Lung (tissue), 12 donors: ENCODE results near the gene C2orf76. TPM values are rescaled to one million over a fixed set of nuclear protein-coding genes. Genes with fewer than 3 reads are reported as not detected.

Experiments
- ATAC-seq: fragments of 200-7000 bp; cut with Tn5 transposase; one replicate; pipeline ENCODE4 v1.9.1; 2020; ENCODE audit warnings: moderate number of reproducible peaks; ENCODE audit not compliant: insufficient read depth, low FRiP score
- DNase-seq, 3 donors: peaks; one replicate each; pipeline ENCODE4 v3.0.0-alpha.2; 2013 to 2017
- H3K27ac ChIP-seq, 2 donors: one replicate each; pipeline ENCODE4 v1.5.1; 2013; ENCODE audit warnings: mild to moderate bottlenecking in 2 of 2, moderate library complexity in 2 of 2, control low read depth in 1 of 2, inconsistent platforms in 1 of 2, low read depth in 1 of 2, low read length in 1 of 2
- H3K27me3 ChIP-seq, 3 donors: one replicate each; pipeline ENCODE4 v1.5.1; 2013; ENCODE audit warnings: low read length in 2 of 3; ENCODE audit not compliant: control insufficient read depth in 3 of 3, insufficient read depth in 3 of 3
- H3K36me3 ChIP-seq, 4 donors: one replicate each; pipeline ENCODE4 v1.5.1; 2013; ENCODE audit warnings: low read length in 4 of 4, mild to moderate bottlenecking in 1 of 4, moderate library complexity in 1 of 4; ENCODE audit not compliant: control insufficient read depth in 4 of 4, insufficient read depth in 4 of 4
- H3K4me1 ChIP-seq, 5 donors: one replicate each; pipeline ENCODE4 v1.5.1; 2013; ENCODE audit warnings: low read length in 5 of 5, mild to moderate bottlenecking in 2 of 5, moderate library complexity in 1 of 5; ENCODE audit not compliant: control insufficient read depth in 5 of 5, insufficient read depth in 5 of 5
- H3K4me3 ChIP-seq: one replicate; pipeline ENCODE4 v1.5.1; 2013; ENCODE audit warnings: mild to moderate bottlenecking, control low read depth, moderate library complexity
- H3K9ac ChIP-seq, 2 donors: one replicate each; pipeline ENCODE4 v1.5.1; 2013; ENCODE audit warnings: low read length in 2 of 2, control low read depth in 1 of 2; ENCODE audit not compliant: insufficient read depth in 1 of 2
- H3K9me3 ChIP-seq, 4 donors: one replicate each; pipeline ENCODE4 v1.5.1; 2013; ENCODE audit warnings: low read length in 3 of 4, mild to moderate bottlenecking in 1 of 4, moderate library complexity in 1 of 4; ENCODE audit not compliant: control insufficient read depth in 4 of 4, insufficient read depth in 3 of 4
- CTCF ChIP-seq: IDR thresholded peaks from 2 replicates; pipeline ENCODE4 v1.5.1; 2012; ENCODE audit warnings: mild to moderate bottlenecking; ENCODE audit errors: control extremely low read depth, extremely low read depth
- WGBS, 2 donors: extraction: QIAGEN DNeasy Blood & Tissue Kit; methylation state at CpG; one replicate each; pipeline ENCODE4 v1.1.7; 2013; 5-methylcytosine and 5-hydroxymethylcytosine counted together
- polyA plus RNA-seq, 2 donors: library from polyadenylated mRNA; stranded (reverse); fragments of 200-250 nt; gene quantifications; one replicate each; pipeline ENCODE4 v1.2.1, GENCODE V29; 2013
- total RNA-seq, 2 donors: library from RNA; depleted of rRNA in 1 of 2; stranded (reverse); fragments of >200 nt in 1 of 2; gene quantifications; one replicate each; pipeline ENCODE4 v1.2.1, GENCODE V29; 2014 to 2021
- donor health status: control.
- donor health status: control.
- donor health status: Bipolar disorder and iron deficiency.
- donor health status: healthy.
- donor health status: DM: yes; HTN: yes; CAD: no.

The C2orf76 gene
- total and polyA plus RNA-seq, 4 donors: 9.1 to 24.6 (median 17.3) TPM

GRCh38 chr2:119352357-119352756 lies 14.3 kb downstream of the C2orf76 start:
- Histone ChIP-seq H3K9ac (no peak overlapping the region), H3K4me1 (peaks cover 1 to 14% (median 3%) of the 10 kb centered on the region in 5 donors), H3K4me3 (no peak overlapping the region), H3K27ac (peak overlapping the region in 1 of 2 donors; percentile 50), H3K9me3 (no peaks in the 10 kb centered on the region), H3K27me3 (no peaks in the 10 kb centered on the region), H3K36me3 (no peaks in the 10 kb centered on the region)
- no peak for TF ChIP-seq CTCF
- ATAC-seq: no peak
- peak in 1 of 3 donors; percentile 21 for DNase-seq

GRCh38 chr2:119350311-119350998 lies 16.2 kb downstream of the C2orf76 start:
- Histone ChIP-seq H3K9me3 (no peaks in the 10 kb centered on the region), H3K36me3 (no peaks in the 10 kb centered on the region), H3K4me3 (no peak overlapping the region), H3K9ac (no peak overlapping the region), H3K27ac (no peak overlapping the region), H3K27me3 (no peaks in the 10 kb centered on the region), H3K4me1 (peaks cover 1 to 14% (median 3%) of the 10 kb centered on the region in 5 donors)
- peak in 2 of 3 donors; percentile 9 to 34 for DNase-seq
- 76 to 84% methylated on average over 4 of the region's 4 CpGs for WGBS, 2 donors
- no peak for TF ChIP-seq CTCF
- ATAC-seq: no peak

- Histone ChIP-seq H3K36me3 (no peaks in the 10 kb centered on the region), H3K4me3 (no peak overlapping the region), H3K27ac (no peak overlapping the region), H3K9ac (no peak overlapping the region), H3K27me3 (no peaks in the 10 kb centered on the region), H3K4me1 (peaks cover 0 to 14% (median 2%) of the 10 kb centered on the region in 5 donors), H3K9me3 (no peaks in the 10 kb centered on the region)
- ATAC-seq (no peak), DNase-seq (no peak)
- 88 to 91% methylated on average over 6 of the region's 6 CpGs for WGBS, 2 donors
- TF ChIP-seq CTCF: no peak
Observed at GRCh38 chr2:119349289-119349688, 17.3 kb downstream of the C2orf76 start.

GRCh38 chr2:119341684-119342083 lies 24.9 kb downstream of the C2orf76 start:
- Histone ChIP-seq H3K4me1 (no peaks in the 10 kb centered on the region), H3K27me3 (no peaks in the 10 kb centered on the region), H3K9me3 (no peaks in the 10 kb centered on the region), H3K27ac (no peak overlapping the region), H3K9ac (no peak overlapping the region), H3K4me3 (no peak overlapping the region), H3K36me3 (peaks cover 0 to 7% (median under 1%) of the 10 kb centered on the region in 4 donors)
- TF ChIP-seq CTCF: no peak
- WGBS, 2 donors: 89 to 90% methylated on average over 2 of the region's 2 CpGs
- ATAC-seq (no peak), DNase-seq (no peak)
